Effector CD4-positive, alpha-beta T cell (primary cell): ENCODE measurements around the gene RBBP4.
A peak's percentile ranks its signal among the peaks of the same experiment; 100 is the strongest.
"Not testable (repeated sequence)": the region's sequence is repeated elsewhere in the genome, so short reads cannot be mapped to it uniquely, and the experiment has no call there.

Source experiments
- DNase-seq: peaks from one replicate; pipeline ENCODE4 v3.0.0-alpha.2; 2020
- total RNA-seq: gene quantifications from one replicate; lab custom pipeline; 2026; lab: John Stamatoyannopoulos, UW

Gene RBBP4
- 106 reads per million, percentile 84 among the genes with 10 or more reads in this experiment for total RNA-seq

- peak; percentile 97 for DNase-seq
Measured at GRCh38 chr1:32650752-32651460, at the start of gene RBBP4. Gene RBBP4, plus strand, starts transcription at chr1:32651208. Its CDS starts 99 bp downstream, at chr1:32651307.

- DNase-seq: no peak
Measured at GRCh38 chr1:32605711-32606424, 45.1 kb upstream of the RBBP4 start.

GRCh38 chr1:32606565-32607371, 44.2 kb upstream of the RBBP4 start:
- DNase-seq: no peak

GRCh38 chr1:32609180-32609579, 41.8 kb upstream of the RBBP4 start:
- no peak for DNase-seq

GRCh38 chr1:32611859-32612188, 39.2 kb upstream of the RBBP4 start:
- no peak for DNase-seq

- peak; percentile 14 for DNase-seq
Measured at GRCh38 chr1:32612189-32612881, 38.7 kb upstream of the RBBP4 start.

GRCh38 chr1:32613472-32613871, 37.5 kb upstream of the RBBP4 start:
- no peak for DNase-seq

- no peak for DNase-seq
Measured at GRCh38 chr1:32618673-32619221, 32.3 kb upstream of the RBBP4 start.

GRCh38 chr1:32619701-32620485, 31.1 kb upstream of the RBBP4 start:
- no peak for DNase-seq

- no peak for DNase-seq
Measured at GRCh38 chr1:32622205-32622604, 28.8 kb upstream of the RBBP4 start.

- DNase-seq: no peak
Measured at GRCh38 chr1:32622806-32623681, 28.0 kb upstream of the RBBP4 start.

GRCh38 chr1:32623775-32624174, 27.2 kb upstream of the RBBP4 start:
- no peak for DNase-seq

- DNase-seq: no peak
Measured at GRCh38 chr1:32626176-32626575, 24.8 kb upstream of the RBBP4 start.

GRCh38 chr1:32627596-32628162, 23.3 kb upstream of the RBBP4 start:
- DNase-seq: no peak

- not testable (repeated sequence) for DNase-seq
Measured at GRCh38 chr1:32630173-32630572, 20.8 kb upstream of the RBBP4 start.

GRCh38 chr1:32632829-32633228, 18.2 kb upstream of the RBBP4 start:
- no peak for DNase-seq

- no peak for DNase-seq
Measured at GRCh38 chr1:32635508-32636277, 15.3 kb upstream of the RBBP4 start.

- no peak for DNase-seq
Measured at GRCh38 chr1:32636914-32637645, 13.9 kb upstream of the RBBP4 start.
